ENCODE results near the gene TMED10. TPM values are rescaled to one million over a fixed set of nuclear protein-coding genes. Genes with fewer than 3 reads are reported as not detected.

TMED10 gene
- total and polyA plus RNA-seq, 2 of the 13 experiments (the other 11 are each of a cell fraction or from before 2014, with no cell fraction given) = 311 to 377 TPM

DNA sequence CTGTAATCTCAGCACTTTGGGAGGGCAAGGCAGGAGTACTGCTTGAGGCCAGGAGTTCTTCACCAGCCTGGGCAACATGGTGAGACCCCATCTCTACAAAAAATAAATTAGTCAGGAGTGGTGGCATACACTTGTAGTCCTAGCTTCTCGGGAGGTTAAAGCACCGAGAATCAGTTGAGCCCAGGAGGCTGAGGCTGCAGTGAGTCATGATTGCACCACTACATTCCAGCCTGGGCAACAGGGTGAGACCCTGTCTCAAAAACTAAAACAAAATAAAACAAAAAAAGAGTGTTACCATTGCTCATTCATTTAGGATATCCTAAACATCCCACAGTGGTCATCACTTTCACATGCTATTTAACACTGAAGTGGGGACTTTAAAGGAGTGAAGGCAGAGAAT, 57.4 kb downstream of the TMED10 start:
- intact Hi-C loops (cut with micrococcal nuclease; ENCODE audit: unreplicated experiment) = no loop called here
- ChIA-PET POLR2A (no interaction called here), CTCF (ENCODE audit: low intra/inter-chr PET ratio, low total read pairs) (no interaction called here)
- Histone ChIP-seq H3K4me1 (ENCODE audit: insufficient read depth, low read length) (no peaks in the 10 kb centered on the region), H3K4me2 (ENCODE audit: low read depth, low read length) (no peak overlapping the region), H2AFZ (ENCODE audit: low read length) (no peak overlapping the region), H3K4me3 (replicated peaks in 1 of 3; ENCODE audit: insufficient read depth in 1 of 3, low read depth in 2 of 3, low read length in 3 of 3) (no peak overlapping the region), H3K36me3 (replicated peaks in 1 of 2; ENCODE audit: control insufficient read depth in 1 of 2, insufficient read depth in 2 of 2, low read length in 2 of 2) (peaks cover 8 to 39% of the 10 kb centered on the region in 2 experiments), H4K20me1 (ENCODE audit: insufficient read depth, low read length) (no peaks in the 10 kb centered on the region), H3K9me3 (ENCODE audit: low read length) (no peaks in the 10 kb centered on the region), H3K9ac (ENCODE audit: insufficient read depth, low read depth, low read length) (no peak overlapping the region), H3K27ac (ENCODE audit: extremely low read length, insufficient read depth, low read length) (no peak overlapping the region), H3K79me2 (ENCODE audit: insufficient read depth, low read length) (no peaks in the 10 kb centered on the region), H3K27me3 (ENCODE audit: control insufficient read depth in 1 of 2, insufficient read depth in 2 of 2, low read length in 2 of 2) (no peaks in the 10 kb centered on the region)
- ATAC-seq = no peak
- TF ChIP-seq ZNF224 (CRISPR knock-in tag; IDR thresholded peaks at IDR 0.05) = no peak
- TF ChIP-seq YEATS4 (CRISPR knock-in tag; IDR thresholded peaks at IDR 0.05; ENCODE audit: borderline replicate concordance) = no peak
- no peak for TF ChIP-seq ZNF343 (CRISPR knock-in tag; IDR thresholded peaks at IDR 0.05)
- TF ChIP-seq ZBTB38 (CRISPR knock-in tag; IDR thresholded peaks at IDR 0.05) = no peak
- no peak for TF ChIP-seq THAP11 (CRISPR knock-in tag; IDR thresholded peaks at IDR 0.05)
- TF ChIP-seq DPF2 (CRISPR knock-in tag; IDR thresholded peaks at IDR 0.05; ENCODE audit: borderline replicate concordance, low read depth) = no peak
- TF ChIP-seq ZBTB49 (CRISPR knock-in tag; IDR thresholded peaks at IDR 0.05; ENCODE audit: borderline replicate concordance) = no peak
- no peak for TF ChIP-seq KLF16 (CRISPR knock-in tag; IDR thresholded peaks at IDR 0.05)
- no peak for TF ChIP-seq ZFYVE20 (CRISPR knock-in tag; IDR thresholded peaks at IDR 0.05; ENCODE audit: borderline replicate concordance, low read depth)
- TF ChIP-seq, protein P1, sequence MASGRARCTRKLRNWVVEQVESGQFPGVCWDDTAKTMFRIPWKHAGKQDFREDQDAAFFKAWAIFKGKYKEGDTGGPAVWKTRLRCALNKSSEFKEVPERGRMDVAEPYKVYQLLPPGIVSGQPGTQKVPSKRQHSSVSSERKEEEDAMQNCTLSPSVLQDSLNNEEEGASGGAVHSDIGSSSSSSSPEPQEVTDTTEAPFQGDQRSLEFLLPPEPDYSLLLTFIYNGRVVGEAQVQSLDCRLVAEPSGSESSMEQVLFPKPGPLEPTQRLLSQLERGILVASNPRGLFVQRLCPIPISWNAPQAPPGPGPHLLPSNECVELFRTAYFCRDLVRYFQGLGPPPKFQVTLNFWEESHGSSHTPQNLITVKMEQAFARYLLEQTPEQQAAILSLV (CRISPR knock-in tag; IDR thresholded peaks at IDR 0.05; ENCODE audit: borderline replicate concordance) = no peak
- TF ChIP-seq ZMAT3 (CRISPR knock-in tag; conservative IDR thresholded peaks at IDR 0.05) = no peak
- no peak for TF ChIP-seq ZNF747 (CRISPR knock-in tag; IDR thresholded peaks at IDR 0.05; ENCODE audit: borderline replicate concordance)
- no peak for TF ChIP-seq ZNF207 (IDR thresholded peaks at IDR 0.05; ENCODE audit: borderline replicate concordance)
- no peak for TF ChIP-seq SRSF1 (optimal IDR thresholded peaks at IDR 0.05; ENCODE audit: low read depth, low read length)
- TF ChIP-seq IKZF5 (CRISPR knock-in tag; IDR thresholded peaks at IDR 0.05) = no peak
- TF ChIP-seq ZMYM3 (CRISPR knock-in tag; IDR thresholded peaks at IDR 0.05) = no peak
- TF ChIP-seq ZFP82 (CRISPR knock-in tag; IDR thresholded peaks at IDR 0.05; ENCODE audit: borderline replicate concordance) = no peak
- 91% methylated on average over 2 of the region's 2 CpGs for WGBS (ENCODE audit: low lambda C conversion rate)
- no peak for FAIRE-seq
- no peak for DNase-seq (ENCODE audit: low spot score)
- no TSS peak for BruUV-seq (replicated peaks)
- in situ Hi-C loops (cut with HindIII; ENCODE audit: extremely low pct_ligation_motif_present, low pct_unique_long_range_greater_than_20kb) = no loop called here
